GM21423 (cell line): Measurements from ENCODE around the gene MUC5B.
"Not testable (repeated sequence)": the region's sequence is repeated elsewhere in the genome, so short reads cannot be mapped to it uniquely, and the experiment has no call there.

ENCODE experiments used
- ATAC-seq: cut with Tn5 transposase; IDR thresholded peaks from one replicate; pipeline ENCODE4 v1.9.1; 2021; ENCODE audit warnings: mild to moderate bottlenecking, moderate library complexity; ENCODE audit not compliant: unreplicated experiment

The MUC5B gene

DNA sequence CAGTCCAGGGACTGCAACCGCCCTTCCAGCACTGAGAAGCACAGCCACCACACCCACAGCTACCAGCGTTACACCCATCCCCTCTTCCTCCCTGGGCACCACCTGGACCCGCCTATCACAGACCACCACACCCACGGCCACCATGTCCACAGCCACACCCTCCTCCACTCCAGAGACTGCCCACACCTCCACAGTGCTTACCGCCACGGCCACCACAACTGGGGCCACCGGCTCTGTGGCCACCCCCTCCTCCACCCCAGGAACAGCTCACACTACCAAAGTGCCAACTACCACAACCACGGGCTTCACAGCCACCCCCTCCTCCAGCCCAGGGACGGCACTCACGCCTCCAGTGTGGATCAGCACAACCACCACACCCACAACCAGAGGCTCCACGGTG lies 19.9 kb downstream of the MUC5B start:
- ATAC-seq = not testable (repeated sequence)

DNA sequence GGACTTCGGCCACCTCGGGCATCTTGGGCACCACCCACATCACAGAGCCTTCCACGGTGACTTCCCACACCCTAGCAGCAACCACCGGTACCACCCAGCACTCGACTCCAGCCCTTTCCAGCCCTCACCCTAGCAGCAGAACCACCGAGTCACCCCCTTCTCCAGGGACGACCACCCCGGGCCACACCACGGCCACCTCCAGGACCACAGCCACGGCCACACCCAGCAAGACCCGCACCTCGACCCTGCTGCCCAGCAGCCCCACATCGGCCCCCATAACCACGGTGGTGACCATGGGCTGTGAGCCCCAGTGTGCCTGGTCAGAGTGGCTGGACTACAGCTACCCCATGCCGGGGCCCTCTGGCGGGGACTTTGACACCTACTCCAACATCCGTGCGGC lies 20.7 kb downstream of the MUC5B start:
- not testable (repeated sequence) for ATAC-seq

- not testable (repeated sequence) for ATAC-seq
These were observed 21.7 kb downstream of the MUC5B start for GRCh38 chr11:1244557-1244956.

GRCh38 chr11:1245717-1246116 lies 22.9 kb downstream of the MUC5B start:
- not testable (repeated sequence) for ATAC-seq

- not testable (repeated sequence) for ATAC-seq
These were observed 23.4 kb downstream of the MUC5B start for GRCh38 chr11:1246301-1246700.

DNA sequence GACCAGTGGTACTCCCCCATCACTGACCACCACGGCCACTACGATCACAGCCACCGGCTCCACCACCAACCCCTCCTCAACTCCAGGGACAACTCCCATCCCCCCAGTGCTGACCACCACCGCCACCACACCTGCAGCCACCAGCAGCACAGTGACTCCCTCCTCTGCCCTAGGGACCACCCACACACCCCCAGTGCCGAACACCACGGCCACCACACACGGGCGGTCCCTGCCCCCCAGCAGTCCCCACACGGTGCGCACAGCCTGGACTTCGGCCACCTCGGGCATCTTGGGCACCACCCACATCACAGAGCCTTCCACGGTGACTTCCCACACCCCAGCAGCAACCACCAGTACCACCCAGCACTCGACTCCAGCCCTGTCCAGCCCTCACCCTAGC lies 24.2 kb downstream of the MUC5B start:
- not testable (repeated sequence) for ATAC-seq

DNA sequence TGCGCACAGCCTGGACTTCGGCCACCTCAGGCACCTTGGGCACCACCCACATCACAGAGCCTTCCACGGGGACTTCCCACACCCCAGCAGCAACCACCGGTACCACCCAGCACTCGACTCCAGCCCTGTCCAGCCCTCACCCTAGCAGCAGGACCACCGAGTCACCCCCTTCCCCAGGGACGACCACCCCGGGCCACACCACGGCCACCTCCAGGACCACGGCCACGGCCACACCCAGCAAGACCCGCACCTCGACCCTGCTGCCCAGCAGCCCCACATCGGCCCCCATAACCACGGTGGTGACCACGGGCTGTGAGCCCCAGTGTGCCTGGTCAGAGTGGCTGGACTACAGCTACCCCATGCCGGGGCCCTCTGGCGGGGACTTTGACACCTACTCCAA lies 26.1 kb downstream of the MUC5B start:
- ATAC-seq = not testable (repeated sequence)

DNA sequence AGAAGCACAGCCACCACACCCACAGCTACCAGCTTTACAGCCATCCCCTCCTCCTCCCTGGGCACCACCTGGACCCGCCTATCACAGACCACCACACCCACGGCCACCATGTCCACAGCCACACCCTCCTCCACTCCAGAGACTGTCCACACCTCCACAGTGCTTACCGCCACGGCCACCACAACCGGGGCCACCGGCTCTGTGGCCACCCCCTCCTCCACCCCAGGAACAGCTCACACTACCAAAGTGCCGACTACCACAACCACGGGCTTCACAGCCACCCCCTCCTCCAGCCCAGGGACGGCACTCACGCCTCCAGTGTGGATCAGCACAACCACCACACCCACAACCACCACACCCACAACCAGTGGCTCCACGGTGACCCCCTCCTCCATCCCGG lies 27.5 kb downstream of the MUC5B start:
- ATAC-seq = not testable (repeated sequence)

- no peak for ATAC-seq
These were observed 28.4 kb downstream of the MUC5B start for GRCh38 chr11:1251236-1251770.

GRCh38 chr11:1252371-1253102 lies 29.7 kb downstream of the MUC5B start:
- ATAC-seq = no peak

GRCh38 chr11:1253103-1253485 lies 30.2 kb downstream of the MUC5B start:
- ATAC-seq = no peak

DNA sequence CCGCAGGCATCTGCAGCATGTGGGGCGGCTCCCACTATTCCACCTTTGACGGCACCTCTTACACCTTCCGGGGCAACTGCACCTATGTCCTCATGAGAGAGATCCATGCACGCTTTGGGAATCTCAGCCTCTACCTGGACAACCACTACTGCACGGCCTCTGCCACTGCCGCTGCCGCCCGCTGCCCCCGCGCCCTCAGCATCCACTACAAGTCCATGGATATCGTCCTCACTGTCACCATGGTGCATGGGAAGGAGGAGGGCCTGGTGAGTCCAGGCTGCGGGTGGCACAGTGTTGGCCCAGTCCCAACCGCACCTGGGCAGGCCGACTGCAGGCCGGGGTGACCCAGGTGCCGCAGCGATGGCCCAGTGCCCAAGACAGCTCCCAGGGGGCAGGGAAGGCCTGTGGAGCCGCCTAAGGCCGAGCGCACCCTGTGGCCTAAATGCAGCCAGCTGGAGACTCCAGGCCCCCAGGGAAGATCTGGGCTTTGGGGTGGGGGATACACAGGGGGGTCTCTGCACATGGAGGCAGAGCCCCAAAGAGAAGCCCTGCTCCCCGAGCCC lies 31.3 kb downstream of the MUC5B start:
- no peak for ATAC-seq

DNA sequence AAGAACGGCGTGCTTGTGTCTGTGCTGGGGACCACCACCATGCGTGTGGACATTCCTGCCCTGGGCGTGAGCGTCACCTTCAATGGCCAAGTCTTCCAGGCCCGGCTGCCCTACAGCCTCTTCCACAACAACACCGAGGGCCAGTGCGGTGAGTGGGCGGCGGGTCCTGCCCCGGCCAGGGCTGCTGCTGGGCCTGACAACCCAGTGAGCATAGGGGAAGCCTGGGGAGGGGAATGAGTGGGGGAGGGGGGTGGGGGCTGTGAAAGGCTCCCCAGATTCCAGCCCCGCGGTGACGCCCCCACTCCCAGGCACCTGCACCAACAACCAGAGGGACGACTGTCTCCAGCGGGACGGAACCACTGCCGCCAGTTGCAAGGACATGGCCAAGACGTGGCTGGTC lies 31.9 kb downstream of the MUC5B start:
- no peak for ATAC-seq

GRCh38 chr11:1255151-1255550 lies 32.3 kb downstream of the MUC5B start:
- ATAC-seq = no peak

- ATAC-seq = no peak
These were observed 33.6 kb downstream of the MUC5B start for GRCh38 chr11:1256257-1257045.

DNA sequence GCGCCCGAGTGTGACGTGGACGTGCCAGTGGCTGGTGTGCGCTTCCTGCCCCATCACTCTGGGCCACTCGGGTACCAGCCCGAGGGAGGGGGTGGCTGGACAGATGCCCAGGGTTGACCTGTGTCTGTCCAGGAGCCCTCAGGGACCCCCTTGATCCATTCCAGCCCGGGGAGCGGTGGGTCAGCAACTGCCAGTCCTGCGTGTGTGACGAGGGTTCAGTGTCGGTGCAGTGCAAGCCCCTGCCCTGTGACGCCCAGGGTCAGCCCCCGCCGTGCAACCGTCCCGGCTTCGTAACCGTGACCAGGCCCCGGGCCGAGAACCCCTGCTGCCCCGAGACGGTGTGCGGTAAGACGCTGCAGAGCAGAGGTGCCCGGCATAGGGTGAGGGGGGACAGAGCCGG lies 34.5 kb downstream of the MUC5B start:
- no peak for ATAC-seq

DNA sequence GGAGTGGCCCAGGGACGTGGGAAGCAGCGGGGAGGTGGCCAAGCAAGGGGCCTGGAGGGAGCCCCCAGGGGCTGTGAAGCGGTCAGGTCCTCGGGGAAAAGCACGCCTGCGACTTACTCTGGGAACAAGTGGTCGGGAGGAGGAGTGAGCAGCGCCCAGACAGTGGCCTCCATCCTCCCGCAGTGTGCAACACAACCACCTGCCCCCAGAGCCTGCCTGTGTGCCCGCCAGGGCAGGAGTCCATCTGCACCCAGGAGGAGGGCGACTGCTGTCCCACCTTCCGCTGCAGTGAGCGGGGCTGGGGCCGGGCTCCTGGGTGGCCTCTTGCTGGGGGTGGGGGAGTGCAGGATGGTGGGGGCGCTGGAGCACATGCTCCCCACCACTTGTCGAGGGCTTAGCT lies 35.0 kb downstream of the MUC5B start:
- no peak for ATAC-seq

GRCh38 chr11:1258401-1259075 lies 35.7 kb downstream of the MUC5B start:
- no peak for ATAC-seq

DNA sequence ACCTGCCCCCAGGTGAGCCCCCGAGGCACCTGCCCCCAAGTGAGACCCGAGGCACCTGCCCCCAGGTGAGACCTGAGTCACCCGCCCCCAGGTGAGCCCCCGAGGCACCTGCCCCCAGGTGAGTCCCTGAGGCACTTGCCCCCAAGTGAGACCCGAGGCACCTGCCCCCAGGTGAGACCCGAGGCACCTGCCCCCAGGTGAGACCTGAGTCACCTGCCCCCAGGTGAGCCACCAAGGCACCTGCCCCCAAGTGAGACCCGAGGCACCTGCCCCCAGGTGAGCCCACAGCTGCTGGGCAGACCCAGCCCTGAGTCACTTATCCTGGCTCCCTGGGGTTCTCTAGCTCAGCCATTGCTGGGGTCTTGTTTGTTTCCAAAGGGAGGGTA lies 36.2 kb downstream of the MUC5B start:
- no peak for ATAC-seq

- no peak for ATAC-seq
These were observed 36.7 kb downstream of the MUC5B start for GRCh38 chr11:1259561-1259960.

DNA sequence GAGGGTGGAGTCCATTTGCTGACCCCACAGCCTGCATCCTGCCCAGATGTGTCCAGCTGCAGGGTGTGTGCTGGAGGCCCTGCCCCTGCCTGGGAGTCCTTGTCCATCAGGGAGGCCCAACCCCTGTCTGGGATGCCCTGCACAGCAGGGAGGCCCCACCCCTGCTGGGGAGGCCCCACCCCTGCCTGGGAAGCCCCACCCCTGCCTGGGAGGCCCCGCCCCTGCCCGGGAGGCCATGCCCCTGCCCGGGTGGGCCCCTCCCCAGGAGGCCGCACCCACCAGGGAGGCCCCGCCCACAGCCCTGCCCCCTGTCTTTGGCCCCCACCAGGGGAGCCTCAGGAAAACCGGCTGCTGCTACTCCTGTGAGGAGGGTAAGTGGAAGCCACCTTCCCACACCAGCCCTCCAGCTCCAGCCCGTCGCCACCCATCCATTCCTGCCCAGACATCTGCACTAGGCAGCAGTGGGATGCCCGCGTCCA lies 37.2 kb downstream of the MUC5B start:
- ATAC-seq = no peak
